ENCODE results near the gene AUTS2. TPM values are rescaled to one million over a fixed set of nuclear protein-coding genes. Genes with fewer than 3 reads are reported as not detected.

The AUTS2 gene
- total and polyA plus RNA-seq, 4 donors: 4.9 to 24.4 (median 7.0) TPM

DNA sequence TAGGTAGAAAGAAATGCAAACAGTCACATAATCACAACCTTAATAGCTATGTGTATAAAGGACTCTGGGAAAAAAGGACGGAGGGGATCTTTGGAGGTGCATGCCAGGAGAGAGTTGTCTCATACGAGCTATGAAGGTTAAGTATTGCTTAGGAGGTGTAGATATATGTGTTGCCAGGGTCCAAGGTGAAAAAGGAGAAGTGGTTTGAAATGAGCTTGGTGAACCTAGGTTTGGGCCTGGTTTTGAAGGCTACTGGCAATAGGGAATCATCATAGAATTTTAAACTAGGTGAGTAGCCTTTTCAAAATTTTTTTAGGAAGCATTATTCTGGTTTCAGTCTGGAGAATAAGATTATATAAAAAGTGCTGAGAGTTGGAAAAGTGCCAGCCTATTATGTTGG is 336.8 kb downstream of the AUTS2 start:
- no peak for DNase-seq (ENCODE audit: low spot score)
- Histone ChIP-seq H3K27ac (ENCODE audit: low read depth in 1 of 2, low read length in 2 of 2) (no peak overlapping the region), H3K9ac (ENCODE audit: low read depth in 1 of 2, low read length in 2 of 2) (no peak overlapping the region), H3K36me3 (ENCODE audit: control insufficient read depth in 4 of 4, insufficient read depth in 3 of 4, low read depth in 1 of 4, low read length in 3 of 4) (no peaks in the 10 kb centered on the region), H3K4me1 (ENCODE audit: control insufficient read depth in 4 of 4, insufficient read depth in 4 of 4, low read length in 3 of 4) (peaks cover 0 to 4% (median 0%) of the 10 kb centered on the region in 4 donors), H3K27me3 (ENCODE audit: control insufficient read depth in 4 of 4, insufficient read depth in 4 of 4, low read length in 3 of 4) (no peaks in the 10 kb centered on the region), H3K9me3 (ENCODE audit: control insufficient read depth in 4 of 4, low read length in 3 of 4) (no peaks in the 10 kb centered on the region), H3K4me3 (ENCODE audit: low read depth in 1 of 3, low read length in 3 of 3) (no peak overlapping the region)
- TF ChIP-seq, protein P1, sequence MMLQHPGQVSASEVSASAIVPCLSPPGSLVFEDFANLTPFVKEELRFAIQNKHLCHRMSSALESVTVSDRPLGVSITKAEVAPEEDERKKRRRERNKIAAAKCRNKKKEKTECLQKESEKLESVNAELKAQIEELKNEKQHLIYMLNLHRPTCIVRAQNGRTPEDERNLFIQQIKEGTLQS (IDR thresholded peaks at IDR 0.05): no peak
- TF ChIP-seq RAD21 (IDR thresholded peaks at IDR 0.05): no peak
- no peak for TF ChIP-seq SP1 (IDR thresholded peaks at IDR 0.05)
- TF ChIP-seq, protein P2, sequence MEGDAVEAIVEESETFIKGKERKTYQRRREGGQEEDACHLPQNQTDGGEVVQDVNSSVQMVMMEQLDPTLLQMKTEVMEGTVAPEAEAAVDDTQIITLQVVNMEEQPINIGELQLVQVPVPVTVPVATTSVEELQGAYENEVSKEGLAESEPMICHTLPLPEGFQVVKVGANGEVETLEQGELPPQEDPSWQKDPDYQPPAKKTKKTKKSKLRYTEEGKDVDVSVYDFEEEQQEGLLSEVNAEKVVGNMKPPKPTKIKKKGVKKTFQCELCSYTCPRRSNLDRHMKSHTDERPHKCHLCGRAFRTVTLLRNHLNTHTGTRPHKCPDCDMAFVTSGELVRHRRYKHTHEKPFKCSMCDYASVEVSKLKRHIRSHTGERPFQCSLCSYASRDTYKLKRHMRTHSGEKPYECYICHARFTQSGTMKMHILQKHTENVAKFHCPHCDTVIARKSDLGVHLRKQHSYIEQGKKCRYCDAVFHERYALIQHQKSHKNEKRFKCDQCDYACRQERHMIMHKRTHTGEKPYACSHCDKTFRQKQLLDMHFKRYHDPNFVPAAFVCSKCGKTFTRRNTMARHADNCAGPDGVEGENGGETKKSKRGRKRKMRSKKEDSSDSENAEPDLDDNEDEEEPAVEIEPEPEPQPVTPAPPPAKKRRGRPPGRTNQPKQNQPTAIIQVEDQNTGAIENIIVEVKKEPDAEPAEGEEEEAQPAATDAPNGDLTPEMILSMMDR (IDR thresholded peaks at IDR 0.05; ENCODE audit: low read depth, low read length, missing input control): no peak
- no peak for TF ChIP-seq JUND (IDR thresholded peaks at IDR 0.05)
- TF ChIP-seq, protein P3, sequence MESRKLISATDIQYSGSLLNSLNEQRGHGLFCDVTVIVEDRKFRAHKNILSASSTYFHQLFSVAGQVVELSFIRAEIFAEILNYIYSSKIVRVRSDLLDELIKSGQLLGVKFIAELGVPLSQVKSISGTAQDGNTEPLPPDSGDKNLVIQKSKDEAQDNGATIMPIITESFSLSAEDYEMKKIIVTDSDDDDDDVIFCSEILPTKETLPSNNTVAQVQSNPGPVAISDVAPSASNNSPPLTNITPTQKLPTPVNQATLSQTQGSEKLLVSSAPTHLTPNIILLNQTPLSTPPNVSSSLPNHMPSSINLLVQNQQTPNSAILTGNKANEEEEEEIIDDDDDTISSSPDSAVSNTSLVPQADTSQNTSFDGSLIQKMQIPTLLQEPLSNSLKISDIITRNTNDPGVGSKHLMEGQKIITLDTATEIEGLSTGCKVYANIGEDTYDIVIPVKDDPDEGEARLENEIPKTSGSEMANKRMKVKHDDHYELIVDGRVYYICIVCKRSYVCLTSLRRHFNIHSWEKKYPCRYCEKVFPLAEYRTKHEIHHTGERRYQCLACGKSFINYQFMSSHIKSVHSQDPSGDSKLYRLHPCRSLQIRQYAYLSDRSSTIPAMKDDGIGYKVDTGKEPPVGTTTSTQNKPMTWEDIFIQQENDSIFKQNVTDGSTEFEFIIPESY (IDR thresholded peaks at IDR 0.05): no peak
- no peak for TF ChIP-seq TAF1 (conservative IDR thresholded peaks at IDR 0.05)
- TF ChIP-seq NR2F2 (IDR thresholded peaks at IDR 0.05): no peak
- TF ChIP-seq YY1 (IDR thresholded peaks at IDR 0.05): no peak
- TF ChIP-seq EGR1 (IDR thresholded peaks at IDR 0.05; ENCODE audit: low read depth in 2 of 2): no peak
- no peak for TF ChIP-seq FOXA1 (IDR thresholded peaks at IDR 0.05)
- no peak for TF ChIP-seq RXRA (IDR thresholded peaks at IDR 0.05)
- TF ChIP-seq GABPA (IDR thresholded peaks at IDR 0.05 in 1 of 2, conservative IDR thresholded peaks at IDR 0.05 in 1 of 2): no peak
- TF ChIP-seq FOXA2 (IDR thresholded peaks at IDR 0.05): no peak
- TF ChIP-seq, protein P4, sequence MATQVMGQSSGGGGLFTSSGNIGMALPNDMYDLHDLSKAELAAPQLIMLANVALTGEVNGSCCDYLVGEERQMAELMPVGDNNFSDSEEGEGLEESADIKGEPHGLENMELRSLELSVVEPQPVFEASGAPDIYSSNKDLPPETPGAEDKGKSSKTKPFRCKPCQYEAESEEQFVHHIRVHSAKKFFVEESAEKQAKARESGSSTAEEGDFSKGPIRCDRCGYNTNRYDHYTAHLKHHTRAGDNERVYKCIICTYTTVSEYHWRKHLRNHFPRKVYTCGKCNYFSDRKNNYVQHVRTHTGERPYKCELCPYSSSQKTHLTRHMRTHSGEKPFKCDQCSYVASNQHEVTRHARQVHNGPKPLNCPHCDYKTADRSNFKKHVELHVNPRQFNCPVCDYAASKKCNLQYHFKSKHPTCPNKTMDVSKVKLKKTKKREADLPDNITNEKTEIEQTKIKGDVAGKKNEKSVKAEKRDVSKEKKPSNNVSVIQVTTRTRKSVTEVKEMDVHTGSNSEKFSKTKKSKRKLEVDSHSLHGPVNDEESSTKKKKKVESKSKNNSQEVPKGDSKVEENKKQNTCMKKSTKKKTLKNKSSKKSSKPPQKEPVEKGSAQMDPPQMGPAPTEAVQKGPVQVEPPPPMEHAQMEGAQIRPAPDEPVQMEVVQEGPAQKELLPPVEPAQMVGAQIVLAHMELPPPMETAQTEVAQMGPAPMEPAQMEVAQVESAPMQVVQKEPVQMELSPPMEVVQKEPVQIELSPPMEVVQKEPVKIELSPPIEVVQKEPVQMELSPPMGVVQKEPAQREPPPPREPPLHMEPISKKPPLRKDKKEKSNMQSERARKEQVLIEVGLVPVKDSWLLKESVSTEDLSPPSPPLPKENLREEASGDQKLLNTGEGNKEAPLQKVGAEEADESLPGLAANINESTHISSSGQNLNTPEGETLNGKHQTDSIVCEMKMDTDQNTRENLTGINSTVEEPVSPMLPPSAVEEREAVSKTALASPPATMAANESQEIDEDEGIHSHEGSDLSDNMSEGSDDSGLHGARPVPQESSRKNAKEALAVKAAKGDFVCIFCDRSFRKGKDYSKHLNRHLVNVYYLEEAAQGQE (IDR thresholded peaks at IDR 0.05): no peak
- no peak for TF ChIP-seq HNF4G (IDR thresholded peaks at IDR 0.05)
- TF ChIP-seq HNF4A (conservative IDR thresholded peaks at IDR 0.05): no peak
- TF ChIP-seq, protein P5, sequence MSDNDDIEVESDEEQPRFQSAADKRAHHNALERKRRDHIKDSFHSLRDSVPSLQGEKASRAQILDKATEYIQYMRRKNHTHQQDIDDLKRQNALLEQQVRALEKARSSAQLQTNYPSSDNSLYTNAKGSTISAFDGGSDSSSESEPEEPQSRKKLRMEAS (IDR thresholded peaks at IDR 0.05): no peak
- 88% methylated on average over 2 of the region's 2 CpGs for WGBS
